Esophagus muscularis mucosa (tissue), 4 donors: Measurements from ENCODE around the gene CELF2. TPM values are rescaled to one million over a fixed set of nuclear protein-coding genes. Genes with fewer than 3 reads are reported as not detected.

Experiments used
- DNase-seq: peaks from one replicate; pipeline ENCODE4 v3.0.0-alpha.2; 2017; ENCODE audit errors: extremely low spot score
- H3K27ac ChIP-seq, 4 donors: fragments of 200-600 bp; sonication (generic); replicated peaks in 1 of 4; 1 replicate in 3 of 4; 2 replicates in 1 of 4; pipeline ENCODE4 v1.5.1; 2016 to 2019; ENCODE audit warnings: mild to moderate bottlenecking in 1 of 4
- H3K27me3 ChIP-seq, 4 donors: fragments of 200-600 bp; sonication (generic); one replicate each; pipeline versions ENCODE4 v1.5.1 to v1.6.0; 2016 to 2019
- H3K36me3 ChIP-seq, 4 donors: fragments of 200-600 bp; sonication (generic); one replicate each; pipeline ENCODE4 v1.5.1; 2016 to 2019
- H3K4me1 ChIP-seq, 4 donors: fragments of 200-600 bp; sonication (generic); one replicate each; pipeline ENCODE4 v1.5.1; 2016 to 2019
- H3K4me3 ChIP-seq, 4 donors: fragments of 200-600 bp; sonication (generic); 1 replicate in 2 of 4; 2 replicates in 2 of 4; pipeline ENCODE4 v1.5.1; 2016 to 2019; ENCODE audit warnings: mild to moderate bottlenecking in 4 of 4, moderate library complexity in 1 of 4
- H3K9me3 ChIP-seq, 4 donors: fragments of 200-600 bp; sonication (generic); 1 replicate in 3 of 4; 2 replicates in 1 of 4; pipeline ENCODE4 v1.5.1; 2016 to 2019
- EP300 ChIP-seq: sonication (generic); formaldehyde crosslinking; IDR thresholded peaks from one replicate; pipeline ENCODE4 v1.6.1; 2017; ENCODE audit warnings: antibody characterized with exemption
- POLR2A ChIP-seq: fragments of 450-650 bp; IDR thresholded peaks from one replicate; pipeline ENCODE4 v1.6.1; 2017; ENCODE audit warnings: antibody characterized with exemption, moderate library complexity, mild to moderate bottlenecking, low read depth
- POLR2AphosphoS5 ChIP-seq, 2 donors: sonication (generic); formaldehyde crosslinking; IDR thresholded peaks; one replicate each; pipeline ENCODE4 v1.6.1; 2017; ENCODE audit warnings: antibody characterized with exemption in 2 of 2
- WGBS: methylation state at CpG from one replicate; pipeline ENCODE4 v1.1.5; 2018; 5-methylcytosine and 5-hydroxymethylcytosine counted together
- intact Hi-C: fragments of 100-400 bp; cut with DNase I; formaldehyde crosslinking; loops from one replicate; pipeline ENCODE4 v1.15.1; 2023
- total RNA-seq, 4 donors: library from RNA; depleted of rRNA; stranded (reverse); fragments of >200 nt; gene quantifications; one replicate each; pipeline versions ENCODE4 v1.1.0 to v1.2.1, GENCODE V29; 2016
- TF ChIP-seq, protein P1 (sequence below), 3 experiments: fragments of 200-600 bp in 2 of 3; fragments of 450-650 bp in 1 of 3; sonication (generic) in 2 of 3; IDR thresholded peaks; one replicate each; pipeline ENCODE4 v1.5.1; 2017 to 2019; ENCODE audit warnings: antibody characterized with exemption in 3 of 3, mild to moderate bottlenecking in 2 of 3, moderate library complexity in 1 of 3

Gene CELF2
- total RNA-seq, 4 donors from 2014 or later = 81.8 to 128 (median 104) TPM

DNA sequence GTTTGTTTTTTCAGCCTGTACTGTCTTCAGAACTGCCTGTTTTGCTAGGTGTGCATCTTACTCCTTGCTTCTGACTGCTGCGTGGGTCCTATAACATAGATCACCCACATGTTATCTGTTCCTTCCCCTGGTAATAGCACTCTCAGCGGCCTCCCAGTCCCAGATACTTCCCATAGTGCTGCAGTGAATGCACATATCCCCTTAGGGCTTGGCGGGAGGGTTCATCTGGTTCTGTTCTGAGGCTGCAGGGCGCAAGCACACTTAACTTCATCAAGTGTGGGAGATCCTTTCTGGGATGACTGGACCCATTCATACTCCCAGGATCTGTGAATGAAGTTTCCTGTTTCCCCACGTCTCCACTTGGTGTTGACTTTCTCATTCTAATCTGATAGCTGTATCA is 90.7 kb downstream of the CELF2 start:
- Histone ChIP-seq H3K27me3 (no peaks in the 10 kb centered on the region), H3K27ac (no peak overlapping the region), H3K9me3 (peaks cover 0 to 6% (median 0%) of the 10 kb centered on the region in 4 donors), H3K36me3 (no peaks in the 10 kb centered on the region), H3K4me3 (no peak overlapping the region), H3K4me1 (peaks cover 12 to 26% (median 18%) of the 10 kb centered on the region in 4 donors)
- whole genome bisulfite sequencing = 94% methylated on average over 5 of the region's 5 CpGs
- intact Hi-C loops = no loop called here
- DNase-seq = no peak
- TF ChIP-seq, protein P1, sequence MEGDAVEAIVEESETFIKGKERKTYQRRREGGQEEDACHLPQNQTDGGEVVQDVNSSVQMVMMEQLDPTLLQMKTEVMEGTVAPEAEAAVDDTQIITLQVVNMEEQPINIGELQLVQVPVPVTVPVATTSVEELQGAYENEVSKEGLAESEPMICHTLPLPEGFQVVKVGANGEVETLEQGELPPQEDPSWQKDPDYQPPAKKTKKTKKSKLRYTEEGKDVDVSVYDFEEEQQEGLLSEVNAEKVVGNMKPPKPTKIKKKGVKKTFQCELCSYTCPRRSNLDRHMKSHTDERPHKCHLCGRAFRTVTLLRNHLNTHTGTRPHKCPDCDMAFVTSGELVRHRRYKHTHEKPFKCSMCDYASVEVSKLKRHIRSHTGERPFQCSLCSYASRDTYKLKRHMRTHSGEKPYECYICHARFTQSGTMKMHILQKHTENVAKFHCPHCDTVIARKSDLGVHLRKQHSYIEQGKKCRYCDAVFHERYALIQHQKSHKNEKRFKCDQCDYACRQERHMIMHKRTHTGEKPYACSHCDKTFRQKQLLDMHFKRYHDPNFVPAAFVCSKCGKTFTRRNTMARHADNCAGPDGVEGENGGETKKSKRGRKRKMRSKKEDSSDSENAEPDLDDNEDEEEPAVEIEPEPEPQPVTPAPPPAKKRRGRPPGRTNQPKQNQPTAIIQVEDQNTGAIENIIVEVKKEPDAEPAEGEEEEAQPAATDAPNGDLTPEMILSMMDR (IDR thresholded peaks at IDR 0.05) = no peak
- TF ChIP-seq EP300 (no peak), POLR2AphosphoS5 (IDR thresholded peaks at IDR 0.05) (no peak), POLR2A (no peak)

- H3K27ac ChIP-seq = peak overlapping the region in 1 of 4 donors; percentile 50
- no peaks in the 10 kb centered on the region for H3K27me3 ChIP-seq
- TF ChIP-seq POLR2AphosphoS5 (IDR thresholded peaks at IDR 0.05) (no peak), POLR2A (no peak), EP300 (no peak)
- TF ChIP-seq, protein P1 (IDR thresholded peaks at IDR 0.05) = no peak
- intact Hi-C loops = no loop called here
- H3K36me3 ChIP-seq = no peaks in the 10 kb centered on the region
- no peak for DNase-seq
- no peak overlapping the region for H3K4me3 ChIP-seq
- peaks cover 12 to 32% (median 25%) of the 10 kb centered on the region in 4 donors for H3K4me1 ChIP-seq
- 92% methylated on average over 6 of the region's 6 CpGs for WGBS
- peaks cover 0 to 6% (median 0%) of the 10 kb centered on the region in 4 donors for H3K9me3 ChIP-seq
Observed at GRCh38 chr10:11109590-11109989, 91.9 kb downstream of the CELF2 start.

- no peaks in the 10 kb centered on the region for H3K27me3 ChIP-seq
- peak overlapping the region in 1 of 4 donors; percentile 50 for H3K27ac ChIP-seq
- no peak overlapping the region for H3K4me3 ChIP-seq
- intact Hi-C loops = no loop called here
- peaks cover 16 to 32% (median 27%) of the 10 kb centered on the region in 4 donors for H3K4me1 ChIP-seq
- TF ChIP-seq EP300 = no peak
- TF ChIP-seq, protein P1 (IDR thresholded peaks at IDR 0.05) = no peak
- TF ChIP-seq POLR2A = no peak
- TF ChIP-seq POLR2AphosphoS5 (IDR thresholded peaks at IDR 0.05) = peak in 1 of 2 donors; percentile 15
- H3K36me3 ChIP-seq = no peaks in the 10 kb centered on the region
- DNase-seq = no peak
- peaks cover 0 to 6% (median 0%) of the 10 kb centered on the region in 4 donors for H3K9me3 ChIP-seq
- 81% methylated on average over 5 of the region's 6 CpGs for WGBS
Observed at GRCh38 chr10:11110539-11110938, 92.9 kb downstream of the CELF2 start.

GRCh38 chr10:11111490-11111889 is 93.8 kb downstream of the CELF2 start:
- H3K27ac ChIP-seq = peak overlapping the region in 1 of 4 donors; percentile 32
- no peaks in the 10 kb centered on the region for H3K27me3 ChIP-seq
- peaks cover 0 to 6% (median 0%) of the 10 kb centered on the region in 4 donors for H3K9me3 ChIP-seq
- TF ChIP-seq, protein P1 (IDR thresholded peaks at IDR 0.05) = no peak
- TF ChIP-seq POLR2AphosphoS5 (IDR thresholded peaks at IDR 0.05) = no peak
- no peak for TF ChIP-seq POLR2A
- TF ChIP-seq EP300 = no peak
- H3K4me1 ChIP-seq = peaks cover 16 to 32% (median 28%) of the 10 kb centered on the region in 4 donors
- DNase-seq = no peak
- H3K36me3 ChIP-seq = no peaks in the 10 kb centered on the region
- intact Hi-C loops = no loop called here
- 93% methylated on average over 8 of the region's 8 CpGs for WGBS
- H3K4me3 ChIP-seq = no peak overlapping the region

DNA sequence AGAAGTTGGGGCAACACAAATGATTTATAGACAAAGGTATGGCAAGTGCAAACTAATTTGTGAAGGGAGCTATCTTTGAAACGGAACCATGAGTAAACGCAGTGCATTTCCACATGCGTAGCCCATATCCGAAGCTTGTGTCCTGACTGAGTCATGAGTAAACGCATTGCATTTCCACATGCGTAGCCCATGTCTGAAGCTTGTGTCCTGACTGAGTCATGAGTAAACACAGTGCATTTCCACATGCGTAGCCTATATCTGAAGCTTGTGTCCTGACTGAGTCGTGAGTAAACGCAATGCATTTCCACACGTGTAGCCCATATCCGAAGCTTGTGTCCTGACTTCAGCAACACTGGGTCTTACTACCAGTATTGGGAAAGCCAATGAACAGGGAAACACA is 95.0 kb downstream of the CELF2 start:
- Histone ChIP-seq H3K9me3 (peaks cover 0 to 6% (median 0%) of the 10 kb centered on the region in 4 donors), H3K36me3 (no peaks in the 10 kb centered on the region), H3K27me3 (no peaks in the 10 kb centered on the region), H3K4me1 (peaks cover 8 to 24% (median 23%) of the 10 kb centered on the region in 4 donors), H3K27ac (no peak overlapping the region), H3K4me3 (no peak overlapping the region)
- no peak for DNase-seq
- TF ChIP-seq POLR2A (no peak), POLR2AphosphoS5 (IDR thresholded peaks at IDR 0.05) (no peak), EP300 (no peak)
- TF ChIP-seq, protein P1 (IDR thresholded peaks at IDR 0.05) = no peak
- intact Hi-C loops = no loop called here
- WGBS = 93% methylated on average over 11 of the region's 11 CpGs
